Heart right ventricle (tissue), 16 donors: ENCODE results near the gene MTHFSD. TPM values are rescaled to one million over a fixed set of nuclear protein-coding genes. Genes with fewer than 3 reads are reported as not detected.

Source experiments
- ATAC-seq, 8 donors: fragments of 200-7000 bp; cut with Tn5 transposase; one replicate each; pipeline ENCODE4 v1.9.1; 2020; ENCODE audit warnings: mild to moderate bottlenecking in 8 of 8, moderate library complexity in 8 of 8, moderate number of reproducible peaks in 1 of 8
- DNase-seq, 2 donors: peaks; one replicate each; pipeline ENCODE4 v3.0.0-alpha.2; 2020
- H3K27ac ChIP-seq, 10 donors: fragments of 200-600 bp; sonication (generic) in 2 of 10; one replicate each; pipeline versions ENCODE4 v1.5.0 to v1.8.0; 2020 to 2022; ENCODE audit warnings: mild to moderate bottlenecking in 3 of 10
- H3K27me3 ChIP-seq, 7 donors: fragments of 200-600 bp; one replicate each; pipeline ENCODE4 v1.8.0; 2021 to 2022; ENCODE audit warnings: mild to moderate bottlenecking in 2 of 7
- H3K36me3 ChIP-seq, 9 donors: fragments of 200-600 bp; sonication (generic) in 1 of 9; one replicate each; pipeline versions ENCODE4 v1.5.0 to v1.8.0; 2020 to 2022; ENCODE audit warnings: mild to moderate bottlenecking in 2 of 9
- H3K4me1 ChIP-seq, 9 donors: fragments of 200-600 bp; sonication (generic) in 1 of 9; one replicate each; pipeline versions ENCODE4 v1.5.0 to v1.8.0; 2020 to 2022; ENCODE audit warnings: mild to moderate bottlenecking in 4 of 9
- H3K4me3 ChIP-seq, 10 donors: fragments of 200-600 bp; sonication (generic) in 2 of 10; one replicate each; pipeline versions ENCODE4 v1.5.0 to v1.8.0; 2020 to 2022; ENCODE audit warnings: mild to moderate bottlenecking in 7 of 10, moderate library complexity in 2 of 10
- H3K9me3 ChIP-seq, 11 donors: fragments of 200-600 bp in 10 of 11; sonication (generic) in 2 of 11; one replicate each; pipeline versions ENCODE4 v1.5.0 to v1.8.0; 2013 to 2022; ENCODE audit warnings: mild to moderate bottlenecking in 2 of 11, control low read depth in 1 of 11, moderate library complexity in 1 of 11
- CTCF ChIP-seq, 9 donors: fragments of 200-600 bp; sonication (generic) in 2 of 9; IDR thresholded peaks; one replicate each; pipeline versions ENCODE4 v1.5.0 to v1.8.0; 2021 to 2022; ENCODE audit warnings: antibody characterized with exemption in 9 of 9, mild to moderate bottlenecking in 5 of 9, moderate library complexity in 1 of 9
- WGBS, 2 donors: extraction: QIAGEN DNeasy Blood & Tissue Kit; methylation state at CpG; one replicate each; pipeline ENCODE4 v1.1.7; 2013; ENCODE audit warnings: inconsistent platforms in 1 of 2; 5-methylcytosine and 5-hydroxymethylcytosine counted together
- intact Hi-C, 10 donors: fragments of 100-400 bp; cut with DNase I; formaldehyde crosslinking; loops; one replicate each; pipeline versions ENCODE4 v1.11.1 to v1.14.2; 2022
- polyA plus RNA-seq, 2 donors: library from polyadenylated mRNA; stranded (reverse); fragments of 200-250 nt; gene quantifications; one replicate each; pipeline ENCODE4 v1.2.3, GENCODE V29; 2013
- total RNA-seq, 10 donors: library from RNA; stranded (reverse); fragmentation: NEBNext Ultra II Directional in 3 of 10; extraction: Animal tissue kit (Norgen Biotek cat#: 25700) in 3 of 10; gene quantifications; one replicate each; pipeline versions ENCODE4 v1.2.1 to v1.2.4, GENCODE V29; 2021 to 2023
- donor health status: Arrhythmogenic right ventricular cardiomyopathy.
- donor health status: ischemic (EF 13 %, LVEDD 7.1; RV severe dilation, severe dysfunction).
- donor health status: healthy with polysubstance abuse.
- donor health status: DM: no; HTN: yes; CAD: no.
- donor health status: DM: no; HTN: no; CAD: no.
- donor health status: ischemic (EF 25% LVEDD 6.9; RV normal size, moderate dysfunction).
- donor health status: ischemic (EF 25% LVEDD 5.7; RV mildly dilated, moderate dysfunction).
- donor health status: healthy.
- donor health status: DM: yes; HTN: yes; CAD: no.
- donor health status: Ischemic cardiomyopathy.
- donor health status: ischemic (EF 35%, LVEDD 5.7; RV mildly dilated, moderate dysfunction).
- donor health status: nonischemic (EF 11% LVEDD 7.7; RV severe dilation, severe dysfunction).
- donor health status: DM: yes; HTN: yes; CAD: no.
- donor health status: PGD.
- donor health status: ischemic (EF 29% LVEDD 5.4; RV normal size, mild dysfunction).
- donor health status: nonischemic (EF 23%, LVEDD 6.1; RV moderate dilation, normal function).

The MTHFSD gene
- total and polyA plus RNA-seq, 12 donors, result 5.1 to 13.1 (median 11.3) TPM

- no peak for TF ChIP-seq CTCF (IDR thresholded peaks at IDR 0.05)
- H3K4me1 ChIP-seq, result peaks cover 0 to 8% (median 0%) of the 10 kb centered on the region in 9 donors
- intact Hi-C loops, result no loop called here
- DNase-seq, result no peak
- peak overlapping the region in 1 of 10 donors; percentile 26 for H3K27ac ChIP-seq
- H3K9me3 ChIP-seq, result no peaks in the 10 kb centered on the region
- 87 to 88% methylated on average over 31 of the region's 31 CpGs for WGBS, 2 donors
- H3K4me3 ChIP-seq, result no peak overlapping the region
- peaks cover 0 to 50% (median 0%) of the 10 kb centered on the region in 9 donors for H3K36me3 ChIP-seq
- ATAC-seq, result no peak
- H3K27me3 ChIP-seq, result no peaks in the 10 kb centered on the region
These were observed 24.5 kb downstream of the MTHFSD start for GRCh38 chr16:86530251-86531190.

GRCh38 chr16:86529160-86529559 lies 25.9 kb downstream of the MTHFSD start:
- Histone ChIP-seq H3K36me3 (peaks cover 0 to 36% (median 0%) of the 10 kb centered on the region in 9 donors), H3K27ac (no peak overlapping the region), H3K4me1 (peaks cover 0 to 8% (median 0%) of the 10 kb centered on the region in 9 donors), H3K4me3 (no peak overlapping the region), H3K9me3 (no peaks in the 10 kb centered on the region), H3K27me3 (peaks cover 0 to 2% (median 0%) of the 10 kb centered on the region in 7 donors)
- no peak for DNase-seq
- 83 to 90% methylated on average over 8 of the region's 8 CpGs for WGBS, 2 donors
- ATAC-seq, result peak in 2 of 8 donors; percentile 12 to 14
- intact Hi-C loops, result no loop called here
- no peak for TF ChIP-seq CTCF (IDR thresholded peaks at IDR 0.05)

GRCh38 chr16:86528061-86528929 lies 26.7 kb downstream of the MTHFSD start:
- DNase-seq (no peak), ATAC-seq (no peak)
- Histone ChIP-seq H3K27me3 (peaks cover 0 to 11% (median 3%) of the 10 kb centered on the region in 7 donors), H3K27ac (no peak overlapping the region), H3K4me1 (peaks cover 0 to 8% (median 0%) of the 10 kb centered on the region in 9 donors), H3K9me3 (no peaks in the 10 kb centered on the region), H3K4me3 (no peak overlapping the region), H3K36me3 (peaks cover 0 to 28% (median 0%) of the 10 kb centered on the region in 9 donors)
- WGBS, 2 donors, result 92 to 94% methylated on average over 38 of the region's 38 CpGs
- no peak for TF ChIP-seq CTCF (IDR thresholded peaks at IDR 0.05)
- intact Hi-C loops, result no loop called here

- intact Hi-C loops, result no loop called here
- H3K4me1 ChIP-seq, result peaks cover 0 to 8% (median 0%) of the 10 kb centered on the region in 9 donors
- peaks cover 0 to 20% (median 11%) of the 10 kb centered on the region in 7 donors for H3K27me3 ChIP-seq
- no peak for TF ChIP-seq CTCF (IDR thresholded peaks at IDR 0.05)
- H3K27ac ChIP-seq, result no peak overlapping the region
- DNase-seq, result no peak
- no peak overlapping the region for H3K4me3 ChIP-seq
- 84 to 86% methylated on average over 15 of the region's 15 CpGs for WGBS, 2 donors
- no peak for ATAC-seq
- H3K9me3 ChIP-seq, result no peaks in the 10 kb centered on the region
- H3K36me3 ChIP-seq, result peaks cover 0 to 18% (median 0%) of the 10 kb centered on the region in 9 donors
These were observed 27.7 kb downstream of the MTHFSD start for GRCh38 chr16:86527366-86527765.
